ENCODE results near the gene ATF6B. TPM values are rescaled to one million over a fixed set of nuclear protein-coding genes. Genes with fewer than 3 reads are reported as not detected.
A peak's percentile ranks its signal among the peaks of the same experiment; 100 is the strongest.

Gene ATF6B
- total RNA-seq, 1 experiment from 2014 or later, result 70.2 TPM

DNA sequence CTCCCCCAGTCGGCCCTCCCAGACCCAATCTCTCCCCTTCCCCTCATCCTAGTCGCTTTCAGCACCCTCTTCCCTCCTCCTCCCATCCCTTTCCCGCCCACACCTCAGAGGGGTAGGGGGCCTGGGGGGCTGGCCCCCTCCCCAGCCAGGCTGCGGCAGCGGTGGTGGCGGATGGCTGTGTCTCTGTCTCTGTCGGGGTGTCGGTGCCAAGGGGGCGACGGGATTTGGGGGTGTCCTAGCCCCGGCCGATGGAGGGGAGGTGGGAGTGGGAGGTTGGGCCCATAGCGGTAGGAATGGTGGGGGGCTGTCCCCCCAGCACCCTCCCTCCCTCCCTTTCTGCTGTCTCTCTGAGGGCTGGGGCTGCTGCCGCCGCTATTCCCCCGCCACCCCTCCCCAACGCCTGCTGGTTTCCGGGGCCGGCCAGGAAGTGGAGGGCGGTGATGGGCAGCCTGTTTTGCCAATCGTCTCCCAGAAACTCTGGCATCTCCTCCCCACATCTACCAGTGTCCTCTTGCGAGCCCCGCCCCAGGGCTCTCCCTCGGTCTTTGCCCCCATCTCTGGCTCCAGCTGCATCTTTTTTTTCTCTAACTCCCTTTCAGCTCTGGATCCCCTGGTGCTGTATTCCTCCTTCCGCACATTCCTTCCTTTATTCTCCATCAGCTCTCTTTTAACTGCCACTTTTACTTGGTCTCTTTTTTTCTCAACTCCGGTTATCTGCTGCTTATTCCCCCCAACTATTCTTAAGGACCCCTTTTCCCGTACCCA is 47.8 kb upstream of the ATF6B start, which contains the start of gene AGPAT1:
TSS of gene AGPAT1 (minus strand) at position 374 of the 765 bp plus-strand sequence. CDS start 4,588 bp downstream, outside the sequence.
- BruUV-seq (replicated peaks), result no TSS peak
- DNase-seq (ENCODE audit: low spot score), result peak; percentile 97
- POLR2A ChIA-PET (ENCODE audit: low non-redundant PET), result no interaction called here
- H3K9me3 ChIP-seq (ENCODE audit: low read depth, low read length, poor library complexity, severe bottlenecking), result no peaks in the 10 kb centered on the region
- no peaks in the 10 kb centered on the region for H3K27me3 ChIP-seq (replicated peaks; ENCODE audit: insufficient read depth, low read depth, low read length, poor library complexity)
- peak within 1 kb of the TSS; percentile 97 for H3K27ac ChIP-seq (ENCODE audit: low read depth, low read length, poor library complexity, severe bottlenecking)
- H3K36me3 ChIP-seq (ENCODE audit: insufficient read depth, low read length, poor library complexity, severe bottlenecking), result peaks cover 7% of the 10 kb centered on the region
- CTCF ChIA-PET, result no interaction called here
- H3K4me1 ChIP-seq (ENCODE audit: insufficient read depth, low read length, poor library complexity, severe bottlenecking), result peaks cover 25% of the 10 kb centered on the region
- intact Hi-C loops (cut with micrococcal nuclease; ENCODE audit: unreplicated experiment), result no loop called here
- peak within 1 kb of the TSS; percentile 97 for H3K4me3 ChIP-seq (ENCODE audit: low read depth, low read length, poor library complexity, severe bottlenecking)
- TF ChIP-seq, protein P1, sequence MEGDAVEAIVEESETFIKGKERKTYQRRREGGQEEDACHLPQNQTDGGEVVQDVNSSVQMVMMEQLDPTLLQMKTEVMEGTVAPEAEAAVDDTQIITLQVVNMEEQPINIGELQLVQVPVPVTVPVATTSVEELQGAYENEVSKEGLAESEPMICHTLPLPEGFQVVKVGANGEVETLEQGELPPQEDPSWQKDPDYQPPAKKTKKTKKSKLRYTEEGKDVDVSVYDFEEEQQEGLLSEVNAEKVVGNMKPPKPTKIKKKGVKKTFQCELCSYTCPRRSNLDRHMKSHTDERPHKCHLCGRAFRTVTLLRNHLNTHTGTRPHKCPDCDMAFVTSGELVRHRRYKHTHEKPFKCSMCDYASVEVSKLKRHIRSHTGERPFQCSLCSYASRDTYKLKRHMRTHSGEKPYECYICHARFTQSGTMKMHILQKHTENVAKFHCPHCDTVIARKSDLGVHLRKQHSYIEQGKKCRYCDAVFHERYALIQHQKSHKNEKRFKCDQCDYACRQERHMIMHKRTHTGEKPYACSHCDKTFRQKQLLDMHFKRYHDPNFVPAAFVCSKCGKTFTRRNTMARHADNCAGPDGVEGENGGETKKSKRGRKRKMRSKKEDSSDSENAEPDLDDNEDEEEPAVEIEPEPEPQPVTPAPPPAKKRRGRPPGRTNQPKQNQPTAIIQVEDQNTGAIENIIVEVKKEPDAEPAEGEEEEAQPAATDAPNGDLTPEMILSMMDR (conservative IDR thresholded peaks at IDR 0.05; ENCODE audit: low read depth, low read length), result no peak

- TSS peak; percentile 48 for BruUV-seq (replicated peaks)
- H3K36me3 ChIP-seq (ENCODE audit: insufficient read depth, low read length, poor library complexity, severe bottlenecking), result peaks cover 12% of the 10 kb centered on the region
- intact Hi-C loops (cut with micrococcal nuclease; ENCODE audit: unreplicated experiment), result no loop called here
- CTCF ChIA-PET, result no interaction called here
- H3K27me3 ChIP-seq (replicated peaks; ENCODE audit: insufficient read depth, low read depth, low read length, poor library complexity), result no peaks in the 10 kb centered on the region
- H3K4me1 ChIP-seq (ENCODE audit: insufficient read depth, low read length, poor library complexity, severe bottlenecking), result peaks cover 25% of the 10 kb centered on the region
- POLR2A ChIA-PET (ENCODE audit: low non-redundant PET), result no interaction called here
- no peaks in the 10 kb centered on the region for H3K9me3 ChIP-seq (ENCODE audit: low read depth, low read length, poor library complexity, severe bottlenecking)
- peak overlapping the region; percentile 97 for H3K4me3 ChIP-seq (ENCODE audit: low read depth, low read length, poor library complexity, severe bottlenecking)
- DNase-seq (ENCODE audit: low spot score), result no peak
- peak overlapping the region; percentile 97 for H3K27ac ChIP-seq (ENCODE audit: low read depth, low read length, poor library complexity, severe bottlenecking)
- TF ChIP-seq EZH2 (IDR thresholded peaks at IDR 0.05; ENCODE audit: borderline replicate concordance, low read depth, low read length, poor library complexity, severe bottlenecking), result no peak
- TF ChIP-seq, protein P1 (conservative IDR thresholded peaks at IDR 0.05; ENCODE audit: low read depth, low read length), result no peak
These were observed 47.3 kb upstream of the ATF6B start for GRCh38 chr6:32175322-32175710.

- no peaks in the 10 kb centered on the region for H3K9me3 ChIP-seq (ENCODE audit: low read depth, low read length, poor library complexity, severe bottlenecking)
- POLR2A ChIA-PET (ENCODE audit: low non-redundant PET), result no interaction called here
- DNase-seq (ENCODE audit: low spot score), result no peak
- CTCF ChIA-PET, result interaction anchor here (0.6 kb wide), 1 partner anchor 370 kb away, joined by 3 read pairs; no protein-coding TSS in a partner anchor
- H3K27ac ChIP-seq (ENCODE audit: low read depth, low read length, poor library complexity, severe bottlenecking), result peak overlapping the region; percentile 97
- no peak for TF ChIP-seq EZH2 (IDR thresholded peaks at IDR 0.05; ENCODE audit: borderline replicate concordance, low read depth, low read length, poor library complexity, severe bottlenecking)
- TF ChIP-seq, protein P1 (conservative IDR thresholded peaks at IDR 0.05; ENCODE audit: low read depth, low read length), result no peak
- peak overlapping the region; percentile 97 for H3K4me3 ChIP-seq (ENCODE audit: low read depth, low read length, poor library complexity, severe bottlenecking)
- peaks cover 21% of the 10 kb centered on the region for H3K36me3 ChIP-seq (ENCODE audit: insufficient read depth, low read length, poor library complexity, severe bottlenecking)
- intact Hi-C loops (cut with micrococcal nuclease; ENCODE audit: unreplicated experiment), result no loop called here
- BruUV-seq (replicated peaks), result no TSS peak
- H3K27me3 ChIP-seq (replicated peaks; ENCODE audit: insufficient read depth, low read depth, low read length, poor library complexity), result no peaks in the 10 kb centered on the region
- peaks cover 22% of the 10 kb centered on the region for H3K4me1 ChIP-seq (ENCODE audit: insufficient read depth, low read length, poor library complexity, severe bottlenecking)
These were observed 46.4 kb upstream of the ATF6B start for GRCh38 chr6:32174416-32174815.
